HUES64 (cell line): ENCODE data around the gene FXYD5.
"Not testable (repeated sequence)": the region's sequence is repeated elsewhere in the genome, so short reads cannot be mapped to it uniquely, and the experiment has no call there.

Source experiments
- H3K27ac ChIP-seq: 2 replicates; pipeline ENCODE4 v1.7.0; 2013; ENCODE audit warnings: low read depth, low read length, inconsistent platforms
- H3K27me3 ChIP-seq: 2 replicates; pipeline ENCODE4 v1.6.1; 2013; ENCODE audit warnings: mild to moderate bottlenecking, low read length; ENCODE audit not compliant: insufficient read depth
- H3K36me3 ChIP-seq: 2 replicates; pipeline ENCODE4 v1.6.1; 2013; ENCODE audit warnings: mild to moderate bottlenecking, low read length; ENCODE audit not compliant: insufficient read depth
- H3K4me1 ChIP-seq: 2 replicates; pipeline ENCODE4 v1.6.1; 2013; ENCODE audit warnings: mild to moderate bottlenecking, low read length, moderate library complexity; ENCODE audit not compliant: insufficient read depth
- H3K4me3 ChIP-seq: 2 replicates; pipeline ENCODE4 v1.5.1; 2013; ENCODE audit warnings: mild to moderate bottlenecking, low read length, moderate library complexity
- H3K9ac ChIP-seq: 2 replicates; pipeline ENCODE4 v1.6.1; 2013; ENCODE audit warnings: mild to moderate bottlenecking, low read depth, low read length
- H3K9me3 ChIP-seq: 2 replicates; pipeline ENCODE4 v1.6.1; 2013; ENCODE audit warnings: low read depth, low read length; ENCODE audit not compliant: insufficient read depth
- WGBS: fragments of 150-250, 120-280 bp; methylation state at CpG from one replicate; pipeline ENCODE4 v1.1.7; 2013; ENCODE audit warnings: missing lambda C conversion rate; 5-methylcytosine and 5-hydroxymethylcytosine counted together

Gene FXYD5

GRCh38 chr19:35122687-35123551 is 31.6 kb upstream of the FXYD5 start:
- Histone ChIP-seq H3K27me3 (no peaks in the 10 kb centered on the region), H3K36me3 (no peaks in the 10 kb centered on the region), H3K27ac (no peak overlapping the region), H3K9ac (no peak overlapping the region), H3K9me3 (no peaks in the 10 kb centered on the region), H3K4me1 (peaks cover 17% of the 10 kb centered on the region), H3K4me3 (no peak overlapping the region)
- 75% methylated on average over 18 of the region's 19 CpGs for WGBS

GRCh38 chr19:35123573-35123972 is 31.0 kb upstream of the FXYD5 start:
- H3K4me3 ChIP-seq = no peak overlapping the region
- H3K36me3 ChIP-seq = no peaks in the 10 kb centered on the region
- H3K4me1 ChIP-seq = peaks cover 15% of the 10 kb centered on the region
- H3K9me3 ChIP-seq = no peaks in the 10 kb centered on the region
- 95% methylated on average over 5 of the region's 5 CpGs for WGBS
- no peak overlapping the region for H3K27ac ChIP-seq
- no peaks in the 10 kb centered on the region for H3K27me3 ChIP-seq
- H3K9ac ChIP-seq = no peak overlapping the region

- no peak overlapping the region for H3K27ac ChIP-seq
- peaks cover 12% of the 10 kb centered on the region for H3K4me1 ChIP-seq
- no peaks in the 10 kb centered on the region for H3K9me3 ChIP-seq
- 95% methylated on average over 42 of the region's 42 CpGs for WGBS
- H3K9ac ChIP-seq = no peak overlapping the region
- H3K36me3 ChIP-seq = no peaks in the 10 kb centered on the region
- peak overlapping the region; percentile 33 for H3K4me3 ChIP-seq
- H3K27me3 ChIP-seq = no peaks in the 10 kb centered on the region
Measured at GRCh38 chr19:35124098-35125060, 30.2 kb upstream of the FXYD5 start.

- H3K9me3 ChIP-seq = no peaks in the 10 kb centered on the region
- 94% methylated on average over 19 of the region's 19 CpGs for WGBS
- H3K36me3 ChIP-seq = no peaks in the 10 kb centered on the region
- no peak overlapping the region for H3K27ac ChIP-seq
- H3K9ac ChIP-seq = no peak overlapping the region
- peaks cover 12% of the 10 kb centered on the region for H3K4me1 ChIP-seq
- no peak overlapping the region for H3K4me3 ChIP-seq
- H3K27me3 ChIP-seq = no peaks in the 10 kb centered on the region
Measured at GRCh38 chr19:35125270-35125717, 29.2 kb upstream of the FXYD5 start.

- Histone ChIP-seq H3K36me3 (no peaks in the 10 kb centered on the region), H3K27ac (no peak overlapping the region), H3K9me3 (no peaks in the 10 kb centered on the region), H3K9ac (no peak overlapping the region), H3K27me3 (no peaks in the 10 kb centered on the region), H3K4me1 (peaks cover 12% of the 10 kb centered on the region), H3K4me3 (no peak overlapping the region)
- WGBS = 94% methylated on average over 35 of the region's 35 CpGs
Measured at GRCh38 chr19:35125749-35126623, 28.5 kb upstream of the FXYD5 start.

- Histone ChIP-seq H3K9ac (no peak overlapping the region), H3K9me3 (no peaks in the 10 kb centered on the region), H3K4me1 (peaks cover 12% of the 10 kb centered on the region), H3K27me3 (no peaks in the 10 kb centered on the region), H3K36me3 (no peaks in the 10 kb centered on the region), H3K4me3 (no peak overlapping the region), H3K27ac (no peak overlapping the region)
- 86% methylated on average over 20 of the region's 20 CpGs for WGBS
Measured at GRCh38 chr19:35126624-35126959, 27.9 kb upstream of the FXYD5 start.

GRCh38 chr19:35127871-35128270 is 26.7 kb upstream of the FXYD5 start:
- H3K27me3 ChIP-seq = no peaks in the 10 kb centered on the region
- no peak overlapping the region for H3K27ac ChIP-seq
- H3K9ac ChIP-seq = no peak overlapping the region
- H3K4me1 ChIP-seq = peaks cover 8% of the 10 kb centered on the region
- H3K36me3 ChIP-seq = no peaks in the 10 kb centered on the region
- no peaks in the 10 kb centered on the region for H3K9me3 ChIP-seq
- no peak overlapping the region for H3K4me3 ChIP-seq
- 84% methylated on average over 7 of the region's 7 CpGs for WGBS

GRCh38 chr19:35128398-35129057 is 26.0 kb upstream of the FXYD5 start:
- H3K36me3 ChIP-seq = no peaks in the 10 kb centered on the region
- H3K4me1 ChIP-seq = peaks cover under 1% of the 10 kb centered on the region; the same call in 1 of the 2 replicates
- H3K27me3 ChIP-seq = no peaks in the 10 kb centered on the region
- H3K9me3 ChIP-seq = no peaks in the 10 kb centered on the region
- H3K4me3 ChIP-seq = no peak overlapping the region
- no peak overlapping the region for H3K9ac ChIP-seq
- no peak overlapping the region for H3K27ac ChIP-seq
- WGBS = 94% methylated on average over 9 of the region's 9 CpGs

- not testable (repeated sequence) for H3K27ac ChIP-seq, H3K27me3 ChIP-seq, H3K4me1 ChIP-seq, H3K9ac ChIP-seq, H3K9me3 ChIP-seq, H3K4me3 ChIP-seq, H3K36me3 ChIP-seq
- 87% methylated on average over 14 of the region's 14 CpGs for WGBS
Measured at GRCh38 chr19:35129724-35130274, 24.7 kb upstream of the FXYD5 start.
